Vagina (tissue), 2 donors: ENCODE measurements around the gene FAM43B.

Experiments
- CTCF ChIP-seq, 3 experiments: fragments of 450-650 bp in 2 of 3; fragments of 200-600 bp in 1 of 3; sonication (generic) in 1 of 3; IDR thresholded peaks; one replicate each; pipeline ENCODE4 v1.5.1; 2017 to 2019; ENCODE audit warnings: antibody characterized with exemption in 3 of 3, mild to moderate bottlenecking in 2 of 3, moderate library complexity in 2 of 3
- POLR2A ChIP-seq, 2 donors: fragments of 450-650 bp; IDR thresholded peaks; one replicate each; pipeline ENCODE4 v1.6.1; 2017; ENCODE audit warnings: antibody characterized with exemption in 2 of 2, mild to moderate bottlenecking in 2 of 2, moderate library complexity in 2 of 2

- TF ChIP-seq CTCF (IDR thresholded peaks at IDR 0.05) (no peak), POLR2A (IDR thresholded peaks at IDR 0.05) (no peak)
These were observed 42.4 kb downstream of the FAM43B start for GRCh38 chr1:20594746-20595145.
